ENCODE measurements around the gene SLCO1C1.

SLCO1C1 gene

GRCh38 chr12:20801035-20801434, 105.9 kb downstream of the SLCO1C1 start:
- DNase-seq = no peak
